Activated naive CD4-positive, alpha-beta T cell treated with Interleukin-2 at 50 U/mL for 16 hours (primary cell): ENCODE data around the gene ZFAND3.

Experiments
- DNase-seq: peaks from one replicate; pipeline ENCODE4 v3.0.0-alpha.2; 2020

Gene ZFAND3

DNA sequence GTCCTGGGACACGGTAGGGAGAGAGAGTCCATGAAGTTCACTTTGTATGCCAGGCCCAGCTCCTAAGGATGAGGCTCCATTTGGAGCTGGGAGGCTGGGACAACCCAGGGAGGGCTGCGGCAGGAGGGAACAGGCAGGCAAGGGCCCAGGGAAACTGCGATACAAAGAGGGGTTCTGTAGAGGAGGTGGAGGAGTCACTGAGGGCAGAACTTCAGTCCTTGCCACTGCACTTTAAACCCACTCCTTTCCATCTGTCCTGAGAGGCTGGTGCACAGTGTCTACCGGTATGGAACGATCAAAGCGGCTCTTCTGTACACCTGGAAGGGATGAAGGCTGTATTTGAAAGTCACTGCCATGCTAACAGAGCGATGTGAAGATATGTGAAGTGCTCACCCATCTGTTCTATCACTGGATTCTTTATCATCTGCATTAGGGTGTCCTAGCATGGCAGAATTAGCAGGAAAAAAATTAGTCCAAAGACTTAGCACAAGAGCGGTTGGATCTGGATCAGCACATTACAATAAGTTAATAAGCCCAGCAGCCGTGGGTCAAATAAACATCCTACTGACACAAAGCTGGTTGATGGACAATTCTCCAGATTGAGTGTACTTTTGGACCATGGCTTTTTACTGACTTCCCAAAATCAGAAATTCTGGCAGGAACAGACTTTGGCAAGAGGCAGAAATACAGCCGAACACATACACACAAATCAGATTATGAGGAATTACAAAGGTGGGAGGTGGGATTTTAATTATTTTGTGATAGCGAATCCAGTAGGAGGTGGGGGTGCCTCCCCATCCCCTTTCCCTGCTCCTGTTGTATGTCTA, 20.9 kb upstream of the ZFAND3 start:
- no peak for DNase-seq

DNA sequence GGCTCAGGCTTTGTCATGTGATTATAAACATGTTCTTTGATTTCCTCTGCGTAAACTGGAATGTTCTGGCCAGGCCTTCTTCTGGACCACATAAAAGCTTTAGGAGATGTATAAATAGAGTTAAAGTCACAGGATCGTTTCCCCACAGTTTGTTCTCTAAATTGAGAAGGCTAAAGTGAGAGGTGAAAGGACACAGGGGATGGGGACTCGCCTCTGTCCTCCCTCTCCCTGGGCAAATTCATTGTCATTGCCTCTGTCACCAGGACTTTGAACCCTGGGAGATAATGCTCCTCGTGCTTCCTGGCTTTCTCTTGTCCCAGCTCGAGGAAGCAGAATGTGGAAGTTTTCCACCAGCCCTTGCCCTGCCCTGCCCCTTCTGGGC, 20.3 kb upstream of the ZFAND3 start:
- no peak for DNase-seq

DNA sequence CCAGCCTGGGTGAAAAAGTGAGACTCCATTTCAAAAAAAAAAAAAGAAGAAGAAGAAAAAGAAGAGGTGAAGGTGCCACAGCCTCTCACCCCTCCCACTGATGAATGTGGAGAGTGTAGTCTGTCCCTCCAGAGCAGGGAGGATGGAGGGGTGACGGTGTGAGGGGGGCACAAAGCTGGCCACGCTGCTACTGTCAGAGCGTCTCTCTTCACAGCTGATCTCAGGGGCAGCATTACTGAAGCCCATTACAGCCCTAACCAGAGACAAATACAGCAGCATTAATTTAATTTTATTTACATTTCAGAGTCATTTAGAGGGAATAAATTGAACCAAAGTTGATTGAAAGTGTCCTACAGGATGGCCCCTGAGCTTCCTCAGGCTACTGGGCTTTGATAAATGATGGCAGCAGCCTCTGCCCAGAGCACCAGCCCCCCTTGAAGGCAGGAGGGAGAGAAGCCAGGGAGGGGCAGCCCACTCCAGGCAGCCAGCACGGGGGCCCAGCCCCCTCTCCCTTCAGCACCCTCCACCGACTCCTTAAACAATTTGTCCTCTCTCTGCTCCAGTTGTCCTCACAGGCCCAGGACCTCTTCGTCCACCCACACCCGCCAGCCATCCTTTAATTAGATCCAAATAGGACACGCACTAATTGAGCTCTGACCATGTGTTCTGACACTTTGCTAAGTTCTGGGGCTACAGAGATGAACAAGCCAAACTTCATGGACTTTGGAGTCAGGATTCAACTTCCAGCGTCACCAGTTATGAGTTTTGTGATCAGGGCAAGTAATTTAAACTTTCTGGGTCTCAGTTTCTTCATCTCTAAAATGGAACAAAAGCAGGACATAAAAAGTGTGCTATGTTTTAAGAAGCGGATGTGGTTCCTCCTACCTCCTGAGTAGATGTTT, 18.6 kb upstream of the ZFAND3 start:
- DNase-seq: no peak

GRCh38 chr6:37801605-37801940, 18.0 kb upstream of the ZFAND3 start:
- no peak for DNase-seq

DNA sequence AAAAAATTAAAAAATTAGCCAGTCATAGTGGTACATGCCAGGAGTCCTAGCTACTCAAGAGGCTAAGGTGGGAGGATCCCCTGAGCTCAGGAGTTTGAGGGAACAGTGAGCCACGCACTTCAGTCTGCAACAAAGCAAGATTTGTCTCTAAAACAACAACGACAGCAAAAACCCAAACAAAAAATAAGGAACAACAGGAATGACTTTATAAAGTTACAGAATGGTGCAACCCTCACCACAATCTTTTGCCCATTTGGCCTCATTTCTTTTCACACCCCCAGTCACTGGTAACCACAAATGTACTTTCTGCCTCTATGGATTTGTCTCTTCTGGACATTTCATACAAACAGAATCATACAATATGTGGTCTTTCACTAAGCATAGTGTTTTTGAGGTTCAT, 16.7 kb upstream of the ZFAND3 start:
- no peak for DNase-seq

- no peak for DNase-seq
Observed at GRCh38 chr6:37804586-37804985, 14.9 kb upstream of the ZFAND3 start.

DNA sequence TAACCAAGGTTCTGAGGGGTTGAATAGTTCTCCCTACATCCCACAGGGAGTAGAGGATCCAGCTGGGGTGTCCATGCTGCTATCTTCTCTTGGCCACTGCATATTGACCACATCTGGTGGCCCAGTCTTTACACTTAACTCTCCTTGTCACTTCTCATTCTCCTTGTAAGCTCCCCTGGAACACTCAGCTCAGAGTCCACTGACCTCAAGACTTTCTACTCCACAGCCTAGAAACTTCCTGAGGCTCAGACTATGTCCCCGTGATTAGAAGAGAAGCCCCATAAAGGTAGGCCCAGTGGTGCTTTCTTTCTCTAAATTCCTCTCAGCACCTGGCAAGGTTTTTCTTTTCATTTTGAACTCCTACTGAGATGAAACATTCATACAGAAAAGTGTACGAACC, 13.3 kb upstream of the ZFAND3 start:
- no peak for DNase-seq

GRCh38 chr6:37807656-37808055, 11.9 kb upstream of the ZFAND3 start:
- DNase-seq: no peak

GRCh38 chr6:37809197-37809543, 10.4 kb upstream of the ZFAND3 start:
- DNase-seq: no peak

GRCh38 chr6:37812841-37813240, 6.7 kb upstream of the ZFAND3 start:
- DNase-seq: no peak

DNA sequence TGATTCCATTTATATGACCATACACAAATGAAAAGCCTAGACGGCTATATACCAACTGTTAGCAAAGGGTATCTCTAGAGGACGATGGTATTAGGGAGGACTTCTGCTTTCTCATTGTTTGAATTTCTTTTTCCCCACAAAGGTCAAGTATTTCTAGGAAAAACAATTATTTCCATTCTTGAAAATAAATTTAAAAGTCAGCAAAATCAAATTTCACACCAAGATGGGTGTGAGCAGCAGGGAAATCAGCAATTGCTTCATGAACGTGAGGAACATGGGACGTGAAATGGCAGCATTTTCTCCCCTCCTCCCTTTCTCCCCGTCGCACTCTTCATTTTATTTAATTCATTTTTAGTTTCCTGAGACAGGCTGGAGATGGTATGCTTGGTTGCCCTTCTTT, 5.2 kb upstream of the ZFAND3 start:
- DNase-seq: no peak

GRCh38 chr6:37816599-37817375, 2.7 kb upstream of the ZFAND3 start:
- no peak for DNase-seq

DNA sequence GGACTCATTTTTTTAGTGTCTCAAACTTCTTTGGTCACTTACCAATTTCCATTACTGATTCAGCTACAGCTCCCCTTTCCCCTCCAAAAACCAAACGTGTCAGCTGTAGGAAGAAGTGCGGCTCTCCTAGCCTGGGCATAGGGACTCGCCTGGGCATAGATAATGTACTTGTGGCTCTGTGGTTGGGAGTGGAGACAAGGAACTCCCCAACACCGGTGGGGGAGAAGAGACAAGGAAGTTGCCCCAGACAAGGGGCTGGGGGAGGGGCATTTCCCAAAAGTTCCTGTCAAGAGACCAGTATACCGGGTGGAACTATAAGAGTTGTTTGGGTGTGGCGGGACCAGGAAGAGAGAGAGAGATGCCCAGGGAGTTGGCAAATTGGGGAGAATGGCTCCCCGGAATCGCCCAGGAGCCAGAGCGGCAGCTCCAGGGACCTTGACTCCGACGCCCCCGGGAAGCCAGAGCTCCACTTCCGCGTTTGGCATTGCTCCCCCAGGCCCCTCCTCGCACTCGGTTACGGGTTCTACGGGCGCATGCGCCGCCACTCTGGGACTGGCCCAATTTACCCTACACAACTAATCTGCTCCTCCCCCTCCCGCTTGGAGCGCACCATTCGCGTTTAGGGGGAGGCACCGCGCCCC, 871 bp upstream of the ZFAND3 start:
- peak; percentile 96 for DNase-seq

DNA sequence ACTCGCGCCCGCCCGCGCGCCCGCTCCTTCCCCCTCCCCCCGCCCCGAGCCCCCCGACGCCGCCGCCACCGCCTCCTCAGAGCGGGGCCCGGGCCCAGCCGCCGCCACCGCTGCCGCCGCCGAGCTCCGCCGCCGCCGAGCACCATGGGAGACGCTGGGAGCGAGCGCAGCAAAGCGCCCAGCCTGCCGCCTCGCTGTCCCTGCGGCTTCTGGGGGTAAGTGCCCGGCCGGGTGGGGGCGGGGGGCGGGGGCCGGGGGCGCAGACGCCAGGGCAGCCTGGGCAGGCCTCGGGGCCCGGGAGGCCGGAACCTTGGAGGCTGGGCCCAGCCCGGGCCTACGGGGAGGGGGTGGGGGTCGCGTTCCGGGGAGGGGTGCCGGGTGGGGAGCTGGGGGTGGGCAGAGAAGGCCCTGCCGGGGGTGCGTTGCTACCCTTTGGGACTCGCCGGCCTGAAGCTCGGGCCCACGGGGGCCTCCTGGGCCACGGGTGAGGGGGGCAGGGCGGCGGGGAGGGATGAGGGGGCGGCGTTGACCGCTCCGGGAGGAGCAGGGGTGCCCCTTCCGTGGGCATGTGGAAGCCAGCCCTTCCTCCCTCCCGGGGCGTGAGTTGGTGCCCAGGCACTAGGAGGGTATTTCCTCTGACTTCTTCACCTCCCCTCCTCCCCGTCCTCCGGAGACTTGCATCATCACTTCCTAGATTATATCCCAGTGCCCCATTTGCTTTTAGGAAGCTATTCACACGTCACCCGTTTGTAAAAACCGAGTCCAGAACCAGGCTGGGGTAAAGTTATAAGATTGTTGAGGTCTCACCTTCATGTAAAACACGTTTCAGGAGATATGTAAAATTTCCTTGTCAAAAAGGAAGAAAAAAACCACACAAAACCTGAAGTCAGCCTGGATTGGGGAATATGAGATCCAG, 533 bp downstream of the ZFAND3 start:
- peak; percentile 66 for DNase-seq

DNA sequence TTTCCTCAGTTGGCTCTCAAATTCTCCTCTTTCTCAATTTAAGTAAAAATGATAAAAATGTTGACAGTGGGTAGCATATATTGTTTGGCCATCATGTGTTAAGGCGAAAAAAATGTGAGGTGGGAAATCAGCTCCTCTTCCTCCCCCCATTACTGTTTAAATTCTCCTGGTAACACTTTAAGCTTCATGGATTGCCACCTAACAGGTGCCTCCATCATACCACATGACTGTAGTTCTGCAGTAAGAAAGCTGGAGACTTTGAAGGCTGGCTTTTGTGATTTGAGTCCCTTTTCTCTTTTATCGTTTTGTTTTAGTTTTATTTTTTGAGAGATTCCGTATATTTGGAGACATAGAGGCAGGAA, 1.2 kb downstream of the ZFAND3 start:
- DNase-seq: no peak

DNA sequence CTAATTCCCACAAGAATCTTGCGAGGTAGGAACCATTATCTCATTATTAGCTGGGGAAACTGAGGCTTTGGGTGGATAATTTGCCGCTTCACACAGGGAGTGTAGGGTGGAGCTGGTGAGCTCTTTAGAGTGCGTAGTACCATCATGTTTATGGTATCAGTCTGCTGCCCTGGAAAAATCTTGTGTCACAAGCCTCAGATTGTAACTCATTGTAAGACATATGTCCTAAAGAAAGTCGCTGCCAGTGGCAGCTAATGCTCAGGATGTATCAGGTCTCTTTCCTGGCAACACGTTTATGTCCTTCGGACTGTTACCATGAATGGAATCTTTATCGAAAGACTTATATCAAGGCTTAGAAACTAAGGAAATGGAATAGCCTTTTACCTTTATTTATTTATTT, 1.9 kb downstream of the ZFAND3 start:
- no peak for DNase-seq

- DNase-seq: peak; percentile 37
Observed at GRCh38 chr6:37822851-37823682, 3.5 kb downstream of the ZFAND3 start.

GRCh38 chr6:37824170-37824569, 4.6 kb downstream of the ZFAND3 start:
- DNase-seq: no peak

DNA sequence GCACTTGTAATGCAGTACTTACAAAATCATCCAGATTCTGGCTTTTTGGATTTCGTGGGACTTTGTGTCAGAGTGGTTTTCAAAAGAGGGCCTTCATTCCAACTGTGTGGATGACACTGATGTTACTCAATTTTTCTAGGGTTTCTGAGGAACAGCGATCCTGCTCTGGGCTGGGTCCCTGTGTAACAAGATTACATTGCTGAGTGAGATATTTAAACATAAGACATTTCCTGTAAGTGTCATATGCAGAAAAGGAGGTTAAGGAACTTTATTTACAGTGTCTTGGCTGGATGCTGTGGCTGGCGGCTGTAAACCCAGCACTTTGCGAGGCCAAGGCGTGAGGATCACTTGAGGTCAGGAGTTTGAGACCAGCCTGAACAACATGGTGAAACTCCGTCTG, 6.7 kb downstream of the ZFAND3 start:
- DNase-seq: no peak

GRCh38 chr6:37826993-37827392, 7.5 kb downstream of the ZFAND3 start:
- DNase-seq: no peak

DNA sequence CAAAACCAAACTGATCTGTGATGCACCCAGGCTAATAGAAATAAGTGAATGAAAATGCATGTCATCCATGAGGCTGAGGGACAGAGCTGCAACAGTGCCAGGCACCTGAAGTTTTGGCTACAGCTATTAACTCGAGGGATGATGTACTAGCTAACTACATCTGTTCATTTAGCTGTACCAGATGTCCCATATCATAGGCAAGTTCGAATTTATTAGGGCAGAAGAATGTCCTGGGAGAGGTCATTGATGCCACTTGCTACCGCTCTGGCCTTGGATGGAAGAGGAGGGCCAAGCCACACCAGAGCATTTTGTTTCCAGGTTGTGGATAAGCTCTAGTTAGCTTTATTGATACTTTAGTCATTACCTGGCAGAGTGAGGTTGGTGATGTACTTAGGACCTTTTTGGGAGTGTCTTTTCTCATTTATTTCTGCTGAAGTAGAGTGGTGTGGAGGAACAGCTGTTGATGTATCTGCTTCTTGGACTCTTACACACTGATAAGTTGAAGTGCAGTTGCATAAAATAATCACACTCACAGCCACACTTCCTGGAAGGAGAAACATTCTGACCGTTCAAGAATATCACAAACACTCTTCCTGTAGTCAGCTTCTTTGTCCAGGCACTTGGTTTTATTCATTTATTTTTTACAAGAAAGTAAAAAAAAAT, 8.2 kb downstream of the ZFAND3 start:
- DNase-seq: no peak
